Neural cell (in vitro differentiated cells): Measurements from ENCODE around the gene ASCL5. TPM values are rescaled to one million over a fixed set of nuclear protein-coding genes. Genes with fewer than 3 reads are reported as not detected.

ENCODE experiments used
- H2AFZ ChIP-seq: fragments of 200-600, 300-800 bp; sonication (generic), shearing (Covaris generic); 2 replicates; pipeline ENCODE4 v1.6.0; 2014; ENCODE audit warnings: low read depth, mild to moderate bottlenecking, antibody characterized with exemption, low read length, moderate library complexity
- H3F3A ChIP-seq: fragments of 200-600 bp; shearing (Covaris generic); 2 replicates; pipeline ENCODE4 v1.6.1; 2016; ENCODE audit warnings: mild to moderate bottlenecking, moderate library complexity, mixed read lengths, antibody characterized with exemption, low read length; ENCODE audit not compliant: insufficient read depth, poor library complexity, severe bottlenecking
- H3K27ac ChIP-seq: fragments of 200-600, 300-800 bp; sonication (generic), shearing (Covaris generic); 2 replicates; pipeline ENCODE4 v1.5.1; 2014; ENCODE audit warnings: mild to moderate bottlenecking, low read length, moderate library complexity
- H3K27me3 ChIP-seq: fragments of 300-800, 200-600 bp; sonication (generic), shearing (Covaris generic); 2 replicates; pipeline ENCODE4 v1.6.0; 2014; ENCODE audit warnings: mild to moderate bottlenecking, low read depth, low read length, moderate library complexity; ENCODE audit not compliant: insufficient read depth
- H3K36me3 ChIP-seq: fragments of 300-800, 200-600 bp; sonication (generic), shearing (Covaris generic); 2 replicates; pipeline ENCODE4 v1.5.1; 2014; ENCODE audit warnings: mild to moderate bottlenecking, antibody characterized with exemption, low read length, moderate library complexity; ENCODE audit not compliant: insufficient read depth
- H3K4me2 ChIP-seq: fragments of 300-800, 200-600 bp; sonication (generic), shearing (Covaris generic); 2 replicates; pipeline ENCODE4 v1.6.0; 2014; ENCODE audit warnings: mild to moderate bottlenecking, low read length
- H3K4me3 ChIP-seq: fragments of 300-800, 200-600 bp; sonication (generic), shearing (Covaris generic); 2 replicates; pipeline ENCODE4 v1.5.1; 2014; ENCODE audit warnings: mild to moderate bottlenecking, low read length, moderate library complexity
- H3K79me2 ChIP-seq: fragments of 200-600 bp; shearing (Covaris generic); replicated peaks from 2 replicates; pipeline ENCODE4 v1.6.0; 2014; ENCODE audit warnings: mild to moderate bottlenecking, low read length, moderate library complexity; ENCODE audit not compliant: insufficient read depth
- H3K9ac ChIP-seq: fragments of 300-800, 200-600 bp; sonication (generic), shearing (Covaris generic); 2 replicates; pipeline ENCODE4 v1.6.1; 2016; ENCODE audit warnings: mild to moderate bottlenecking, low read length, mixed read lengths
- H3K9me2 ChIP-seq: fragments of 200-600 bp; shearing (Covaris generic); 2 replicates; pipeline ENCODE4 v1.6.1; 2016; ENCODE audit warnings: mild to moderate bottlenecking, low read length, mixed read lengths; ENCODE audit not compliant: insufficient read depth
- H3K9me3 ChIP-seq: fragments of 200-600, 300-800 bp; sonication (generic), shearing (Covaris generic); 2 replicates; pipeline ENCODE4 v1.6.1; 2016; ENCODE audit warnings: mild to moderate bottlenecking, mixed run types, low read length, moderate library complexity, mixed read lengths
- H4K20me1 ChIP-seq: fragments of 200-600 bp; shearing (Covaris generic); 2 replicates; pipeline ENCODE4 v1.6.1; 2016; ENCODE audit warnings: mild to moderate bottlenecking, mixed run types; ENCODE audit not compliant: insufficient read depth
- CTCF ChIP-seq: fragments of 450-650 bp; IDR thresholded peaks from 2 replicates; pipeline ENCODE4 v1.5.1; 2014; ENCODE audit warnings: antibody characterized with exemption, mild to moderate bottlenecking, moderate library complexity; ENCODE audit not compliant: poor library complexity, severe bottlenecking
- EP300 ChIP-seq: fragments of 450-650 bp; conservative IDR thresholded peaks from 2 replicates; pipeline ENCODE4 v1.6.1; 2014; ENCODE audit warnings: antibody characterized with exemption, mild to moderate bottlenecking, moderate library complexity; ENCODE audit not compliant: poor library complexity, severe bottlenecking
- EZH2 ChIP-seq: fragments of 200-600, 300-800 bp; shearing (Covaris generic), sonication (generic); IDR thresholded peaks from 2 replicates; pipeline ENCODE4 v1.6.1; 2014; ENCODE audit warnings: antibody characterized with exemption, low read length, borderline replicate concordance, mild to moderate bottlenecking; ENCODE audit not compliant: insufficient read depth, poor library complexity, severe bottlenecking
- MXI1 ChIP-seq: fragments of 450-650 bp; conservative IDR thresholded peaks from 2 replicates; pipeline ENCODE4 v1.6.1; 2014; ENCODE audit warnings: antibody characterized with exemption, mild to moderate bottlenecking; ENCODE audit not compliant: poor library complexity, severe bottlenecking
- POLR2AphosphoS5 ChIP-seq: IDR thresholded peaks from 2 replicates; pipeline ENCODE4 v1.6.1; 2012
- RAD21 ChIP-seq: fragments of 450-650 bp; conservative IDR thresholded peaks from 2 replicates; pipeline ENCODE4 v1.6.1; 2014; ENCODE audit warnings: antibody characterized with exemption, mild to moderate bottlenecking, moderate library complexity
- REST ChIP-seq: IDR thresholded peaks from 2 replicates; pipeline ENCODE4 v1.6.1; 2012; ENCODE audit warnings: borderline replicate concordance
- SMC3 ChIP-seq: fragments of 450-650 bp; conservative IDR thresholded peaks from 2 replicates; pipeline ENCODE4 v1.6.1; 2014; ENCODE audit warnings: antibody characterized with exemption, mild to moderate bottlenecking, moderate library complexity; ENCODE audit not compliant: poor library complexity
- TAF1 ChIP-seq: IDR thresholded peaks from 2 replicates; pipeline ENCODE4 v1.6.1; 2012; ENCODE audit warnings: low read depth
- polyA plus RNA-seq: library from polyadenylated mRNA; depleted of rRNA; stranded (reverse); fragments of >200 nt; gene quantifications from 2 replicates; pipeline ENCODE4 v1.2.3, GENCODE V29; 2014

Gene ASCL5
- polyA plus RNA-seq, 1 donor from 2014 or later, result not detected

GRCh38 chr1:201096041-201096461 lies 30.9 kb downstream of the ASCL5 start:
- no peak overlapping the region for H3K4me3 ChIP-seq
- H3K9me3 ChIP-seq, result no peaks in the 10 kb centered on the region
- no peaks in the 10 kb centered on the region for H3K79me2 ChIP-seq
- H3K36me3 ChIP-seq, result no peaks in the 10 kb centered on the region
- H3K27ac ChIP-seq, result no peak overlapping the region
- TF ChIP-seq MXI1, result no peak
- no peak for TF ChIP-seq RAD21
- no peak for TF ChIP-seq EZH2
- no peak for TF ChIP-seq SMC3
- TF ChIP-seq CTCF, result no peak
- no peak for TF ChIP-seq TAF1
- no peak for TF ChIP-seq REST
- no peak for TF ChIP-seq POLR2AphosphoS5
- no peak for TF ChIP-seq EP300
- H2AFZ ChIP-seq, result no peak overlapping the region
- H3K9me2 ChIP-seq, result no peaks in the 10 kb centered on the region
- no peaks in the 10 kb centered on the region for H3F3A ChIP-seq
- H3K9ac ChIP-seq, result no peak overlapping the region
- H3K4me2 ChIP-seq, result no peak overlapping the region
- no peaks in the 10 kb centered on the region for H3K27me3 ChIP-seq
- H4K20me1 ChIP-seq, result no peaks in the 10 kb centered on the region

- Histone ChIP-seq H3K4me2 (no peak overlapping the region), H3K27me3 (no peaks in the 10 kb centered on the region), H3K9me2 (no peaks in the 10 kb centered on the region), H3K79me2 (no peaks in the 10 kb centered on the region), H3K9me3 (no peaks in the 10 kb centered on the region), H3K9ac (no peak overlapping the region), H2AFZ (no peak overlapping the region), H3F3A (no peaks in the 10 kb centered on the region), H3K4me3 (no peak overlapping the region), H4K20me1 (no peaks in the 10 kb centered on the region), H3K27ac (no peak overlapping the region), H3K36me3 (no peaks in the 10 kb centered on the region)
- TF ChIP-seq POLR2AphosphoS5 (no peak), TAF1 (no peak), RAD21 (no peak), REST (no peak), MXI1 (no peak), EZH2 (no peak), EP300 (no peak), CTCF (no peak), SMC3 (no peak)
Observed at GRCh38 chr1:201095581-201095980, 31.4 kb downstream of the ASCL5 start.
